Measurements from ENCODE around the gene ADSS1.

Gene ADSS1

DNA sequence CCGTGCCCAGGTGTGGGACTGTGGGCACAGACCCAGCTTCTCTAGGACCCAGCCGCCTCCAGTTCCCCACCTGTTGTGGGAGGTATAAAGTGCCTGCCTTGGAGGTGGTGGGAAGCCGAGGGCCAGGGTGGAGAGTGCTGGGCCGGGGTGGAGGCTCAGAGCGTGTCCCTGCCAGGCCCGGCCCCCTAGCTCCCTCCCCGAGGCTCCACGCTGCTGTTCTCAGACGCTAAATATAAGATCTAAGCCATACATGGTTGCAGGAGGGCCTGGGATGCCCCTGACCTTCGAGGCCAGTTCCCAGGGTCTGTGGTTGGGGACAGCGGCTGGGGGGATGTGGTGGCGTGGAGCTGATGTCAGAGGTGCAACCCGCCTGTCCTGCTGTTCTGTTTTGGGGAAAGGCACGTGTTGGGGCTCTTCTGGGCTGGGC lies 23.8 kb upstream of the ADSS1 start:
- no peak for DNase-seq

GRCh38 chr14:104700747-104701217 lies 23.2 kb upstream of the ADSS1 start:
- no peak for DNase-seq

DNA sequence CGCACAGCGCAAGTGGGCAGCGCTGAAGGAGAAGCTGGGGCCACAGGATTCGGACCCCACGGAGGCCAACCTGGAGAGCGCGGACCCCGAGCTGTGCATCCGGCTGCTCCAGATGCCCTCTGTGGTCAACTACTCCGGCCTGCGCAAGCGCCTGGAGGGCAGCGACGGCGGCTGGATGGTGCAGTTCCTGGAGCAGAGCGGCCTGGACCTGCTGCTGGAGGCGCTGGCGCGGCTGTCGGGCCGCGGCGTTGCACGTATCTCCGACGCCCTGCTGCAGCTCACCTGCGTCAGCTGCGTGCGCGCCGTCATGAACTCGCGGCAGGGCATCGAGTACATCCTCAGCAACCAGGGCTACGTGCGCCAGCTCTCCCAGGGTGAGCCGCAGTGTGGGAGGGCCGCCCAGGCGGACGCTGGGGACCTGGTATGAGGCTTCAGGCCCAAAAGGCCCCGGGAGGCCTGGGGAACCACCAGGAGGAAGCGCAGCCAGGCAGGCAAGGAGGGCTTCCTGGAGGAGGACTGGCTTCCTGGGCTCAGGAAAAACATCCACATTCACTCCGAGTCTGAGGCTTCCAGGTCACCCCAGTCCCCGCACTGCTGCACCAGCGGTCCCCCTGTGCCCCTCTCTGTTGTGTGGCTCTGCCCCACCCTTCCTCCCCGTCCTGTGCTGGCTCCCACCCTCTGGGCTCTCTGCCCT lies 22.5 kb upstream of the ADSS1 start:
- DNase-seq = no peak

GRCh38 chr14:104702106-104702505 lies 21.9 kb upstream of the ADSS1 start:
- no peak for DNase-seq

DNA sequence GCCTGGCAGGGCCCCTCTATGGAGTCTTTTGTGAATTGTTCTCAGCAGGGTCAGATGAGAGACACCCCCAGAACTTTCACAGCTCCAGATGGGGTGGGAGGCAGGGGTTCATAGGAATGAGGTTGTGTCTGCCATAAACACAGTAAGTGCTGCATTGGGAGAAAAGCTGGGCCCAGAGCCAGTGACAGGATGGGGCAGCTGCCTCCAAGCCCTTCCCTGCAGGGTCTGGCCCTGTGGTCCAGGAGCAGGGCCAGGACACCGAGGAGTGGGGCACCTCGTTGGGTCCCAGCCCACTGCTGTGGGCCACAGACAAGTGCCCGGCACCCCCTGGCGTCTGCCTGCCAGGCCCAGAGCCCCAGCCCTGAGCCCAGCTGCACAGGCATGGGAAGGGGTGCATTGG lies 21.4 kb upstream of the ADSS1 start:
- no peak for DNase-seq

GRCh38 chr14:104703269-104703668 lies 20.8 kb upstream of the ADSS1 start:
- DNase-seq = no peak

GRCh38 chr14:104704252-104704651 lies 19.8 kb upstream of the ADSS1 start:
- no peak for DNase-seq

GRCh38 chr14:104705340-104706047 lies 18.5 kb upstream of the ADSS1 start:
- no peak for DNase-seq

- DNase-seq = no peak
These were observed 17.1 kb upstream of the ADSS1 start for GRCh38 chr14:104706733-104707607.

GRCh38 chr14:104707608-104708595 lies 16.1 kb upstream of the ADSS1 start:
- no peak for DNase-seq

- peak; percentile 65 to 84 (median 74) for DNase-seq
These were observed 15.3 kb upstream of the ADSS1 start for GRCh38 chr14:104708606-104709268.

- DNase-seq = no peak
These were observed 14.5 kb upstream of the ADSS1 start for GRCh38 chr14:104709387-104710039.

DNA sequence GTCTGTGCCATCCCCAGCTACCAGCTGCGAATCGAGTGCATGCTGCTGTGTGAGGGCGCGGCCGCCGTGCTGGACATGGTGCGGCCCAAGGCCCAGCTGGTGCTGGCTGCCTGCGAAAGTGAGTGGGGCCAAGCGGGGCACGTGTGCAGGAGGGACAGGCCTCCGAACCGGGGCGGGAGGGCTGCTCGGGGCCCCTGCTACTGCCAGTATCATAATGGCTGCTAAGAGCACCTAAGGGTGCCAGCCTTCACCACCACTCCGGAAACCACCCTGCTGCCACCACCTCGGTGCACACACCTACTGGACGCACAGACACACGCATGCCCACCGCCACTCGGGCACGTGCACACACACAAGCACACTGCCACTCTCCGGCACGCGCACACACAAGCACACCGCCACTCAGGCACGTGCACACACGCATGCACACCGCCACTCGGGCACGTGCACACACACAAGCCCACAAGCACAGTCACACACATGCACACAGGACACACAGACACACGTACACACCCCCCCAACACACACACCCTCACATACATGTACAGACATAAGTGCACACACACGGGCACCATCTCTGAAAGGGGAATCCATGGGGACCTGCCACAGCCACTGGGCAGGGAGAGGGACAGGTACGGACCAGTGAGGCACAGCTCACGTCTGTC lies 13.8 kb upstream of the ADSS1 start:
- DNase-seq = no peak

DNA sequence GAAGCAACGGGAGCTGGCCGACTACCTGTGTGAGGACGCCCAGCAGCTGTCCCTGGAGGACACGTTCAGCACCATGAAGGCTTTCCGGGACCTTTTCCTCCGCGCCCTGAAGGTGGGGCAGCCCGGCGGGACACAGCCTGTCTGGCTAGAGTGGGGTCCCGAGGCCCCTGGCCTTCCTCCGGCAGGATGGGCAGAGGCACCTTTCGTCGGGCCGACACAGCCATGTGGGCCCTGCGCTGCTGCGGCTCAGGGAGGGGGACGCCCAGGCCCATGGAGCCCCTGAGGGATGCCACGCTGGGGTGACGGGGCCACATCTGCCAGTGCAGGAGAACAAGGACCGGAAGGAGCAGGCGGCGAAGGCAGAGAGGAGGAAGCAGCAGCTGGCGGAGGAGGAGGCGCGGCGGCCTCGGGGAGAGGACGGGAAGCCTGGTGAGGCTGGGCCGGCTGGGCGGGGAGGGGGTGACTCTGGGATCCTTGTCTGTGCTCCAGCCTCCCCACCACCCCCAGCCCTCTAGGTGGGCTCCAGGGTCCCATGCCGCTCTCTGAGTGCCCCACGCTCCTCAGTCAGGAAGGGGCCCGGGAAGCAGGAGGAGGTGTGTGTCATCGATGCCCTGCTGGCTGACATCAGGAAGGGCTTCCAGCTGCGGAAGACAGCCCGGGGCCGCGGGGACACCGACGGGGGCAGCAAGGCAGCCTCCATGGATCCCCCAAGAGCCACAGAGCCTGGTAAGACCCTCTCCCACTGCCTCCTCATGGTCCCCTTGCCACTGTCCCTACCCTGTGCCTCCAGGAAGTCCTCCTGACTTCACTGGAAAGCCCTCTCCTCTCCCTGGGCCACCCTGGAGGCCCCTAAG lies 10.9 kb upstream of the ADSS1 start:
- peak in 2 of 4 experiments; percentile 32 to 36 for DNase-seq

- DNase-seq = no peak
These were observed 10.0 kb upstream of the ADSS1 start for GRCh38 chr14:104714066-104714465.

- no peak for DNase-seq
These were observed 9.3 kb upstream of the ADSS1 start for GRCh38 chr14:104714681-104715080.

- no peak for DNase-seq
These were observed 8.6 kb upstream of the ADSS1 start for GRCh38 chr14:104715416-104715815.

DNA sequence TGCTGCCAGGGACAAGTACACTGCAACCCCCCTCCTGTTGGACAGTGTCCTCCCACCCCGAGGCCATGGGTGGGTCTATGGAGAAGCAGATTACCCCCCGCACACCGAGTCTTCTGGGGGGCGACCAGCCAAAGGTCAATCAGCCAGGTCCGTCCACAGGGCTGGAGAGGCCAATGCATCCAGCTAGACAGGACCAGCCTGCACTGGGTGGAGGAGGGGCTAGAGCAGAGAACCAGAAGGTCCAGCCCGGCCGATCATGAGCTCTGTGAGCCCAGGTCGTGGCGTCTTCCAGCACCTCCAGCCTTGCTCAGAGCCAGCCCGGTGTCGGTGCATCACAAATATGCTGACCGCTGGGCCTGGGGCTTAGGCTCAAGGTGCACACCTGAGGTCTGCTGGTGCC lies 8.2 kb upstream of the ADSS1 start:
- DNase-seq = no peak

GRCh38 chr14:104717137-104717536 lies 6.9 kb upstream of the ADSS1 start:
- no peak for DNase-seq

Measured in suppressor macrophage (primary cell).